Measurements from ENCODE around the gene BBS9. TPM values are rescaled to one million over a fixed set of nuclear protein-coding genes. Genes with fewer than 3 reads are reported as not detected.
A peak's percentile ranks its signal among the peaks of the same experiment; 100 is the strongest.

Gene BBS9
- total and polyA plus RNA-seq, 9 of the 15 experiments (the other 6 are each of a cell fraction or from before 2014, with no cell fraction given) = 0.77 to 3.3 (median 2.4) TPM

DNA sequence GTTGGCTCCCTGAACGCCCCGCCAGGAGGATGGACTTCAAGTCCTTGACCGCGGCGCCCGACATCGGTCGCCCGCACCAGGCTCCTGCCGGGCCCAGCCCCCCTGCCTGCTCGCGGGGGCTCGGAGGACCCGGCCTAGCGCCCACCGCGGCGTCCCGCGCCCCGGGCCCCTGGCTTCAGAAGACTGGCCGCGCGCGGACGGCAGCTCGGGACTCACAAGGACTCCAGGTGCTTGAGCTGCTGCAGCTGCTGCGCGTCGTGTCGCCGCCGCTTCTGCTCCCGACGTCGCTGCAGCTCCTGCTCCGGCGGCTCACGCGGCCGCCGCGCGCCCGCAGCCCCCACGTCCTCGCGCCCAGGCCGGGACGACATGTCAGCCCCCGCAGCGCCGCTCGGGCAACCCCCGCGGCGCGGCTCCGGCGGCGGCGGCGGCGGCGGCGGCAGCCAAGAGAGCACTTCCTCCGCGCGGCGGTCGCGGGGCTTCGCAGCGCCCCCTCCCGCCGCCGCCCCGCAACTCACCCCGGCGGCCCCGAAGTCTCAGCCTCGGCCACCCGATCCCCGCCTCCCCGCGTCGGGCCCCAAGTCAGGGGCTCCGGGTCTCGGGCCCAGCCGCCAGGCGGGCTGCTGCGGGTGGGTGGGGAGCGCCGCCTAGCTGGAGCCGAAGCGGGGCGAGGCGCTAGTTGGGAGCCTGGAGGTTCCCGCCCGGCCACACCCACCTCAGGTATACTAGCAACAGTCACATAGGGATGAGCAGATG lies 20.2 kb upstream of the BBS9 start, which contains the start of gene RP9 (continued):
- no peak for TF ChIP-seq ZKSCAN1 (IDR thresholded peaks at IDR 0.05; ENCODE audit: low read depth, low read length)
- no peak for TF ChIP-seq ZNF263 (CRISPR knock-in tag; IDR thresholded peaks at IDR 0.05; ENCODE audit: borderline replicate concordance)
- TF ChIP-seq, protein P1, sequence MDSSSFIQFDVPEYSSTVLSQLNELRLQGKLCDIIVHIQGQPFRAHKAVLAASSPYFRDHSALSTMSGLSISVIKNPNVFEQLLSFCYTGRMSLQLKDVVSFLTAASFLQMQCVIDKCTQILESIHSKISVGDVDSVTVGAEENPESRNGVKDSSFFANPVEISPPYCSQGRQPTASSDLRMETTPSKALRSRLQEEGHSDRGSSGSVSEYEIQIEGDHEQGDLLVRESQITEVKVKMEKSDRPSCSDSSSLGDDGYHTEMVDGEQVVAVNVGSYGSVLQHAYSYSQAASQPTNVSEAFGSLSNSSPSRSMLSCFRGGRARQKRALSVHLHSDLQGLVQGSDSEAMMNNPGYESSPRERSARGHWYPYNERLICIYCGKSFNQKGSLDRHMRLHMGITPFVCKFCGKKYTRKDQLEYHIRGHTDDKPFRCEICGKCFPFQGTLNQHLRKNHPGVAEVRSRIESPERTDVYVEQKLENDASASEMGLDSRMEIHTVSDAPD (CRISPR knock-in tag; IDR thresholded peaks at IDR 0.05) = no peak
- TF ChIP-seq ZNF224 (CRISPR knock-in tag; IDR thresholded peaks at IDR 0.05) = no peak
- peak; percentile 54; the same call in 1 of the 2 replicates for TF ChIP-seq ZNF197 (CRISPR knock-in tag; IDR thresholded peaks at IDR 0.05; ENCODE audit: low read depth)
- TF ChIP-seq OTX1 (CRISPR knock-in tag; IDR thresholded peaks at IDR 0.05) = no peak
- TF ChIP-seq KLF16 (IDR thresholded peaks at IDR 0.05) = no peak
- no peak for TF ChIP-seq CHAMP1 (IDR thresholded peaks at IDR 0.05)
- no peak for TF ChIP-seq HOXB6 (CRISPR knock-in tag; IDR thresholded peaks at IDR 0.05; ENCODE audit: borderline replicate concordance)
- TF ChIP-seq, protein P2, sequence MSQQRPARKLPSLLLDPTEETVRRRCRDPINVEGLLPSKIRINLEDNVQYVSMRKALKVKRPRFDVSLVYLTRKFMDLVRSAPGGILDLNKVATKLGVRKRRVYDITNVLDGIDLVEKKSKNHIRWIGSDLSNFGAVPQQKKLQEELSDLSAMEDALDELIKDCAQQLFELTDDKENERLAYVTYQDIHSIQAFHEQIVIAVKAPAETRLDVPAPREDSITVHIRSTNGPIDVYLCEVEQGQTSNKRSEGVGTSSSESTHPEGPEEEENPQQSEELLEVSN (IDR thresholded peaks at IDR 0.05; ENCODE audit: borderline replicate concordance in 1 of 2, extremely low read depth in 1 of 2, insufficient read depth in 1 of 2, insufficient read length in 1 of 2, low read depth in 1 of 2, low read length in 1 of 2, poor library complexity in 1 of 2, severe bottlenecking in 1 of 2) = peak; percentile 48 to 87
- peak in 1 of 2 experiments; percentile 97; a peak in 2 of 4 replicates for TF ChIP-seq ZNF639 (CRISPR knock-in tag; conservative IDR thresholded peaks at IDR 0.05 in 1 of 2, IDR thresholded peaks at IDR 0.05 in 1 of 2)
- TF ChIP-seq NFIC (IDR thresholded peaks at IDR 0.05) = 0 out of 2 replicates have a peak, but pooled peaks have one; percentile 28
- TF ChIP-seq, protein P3, sequence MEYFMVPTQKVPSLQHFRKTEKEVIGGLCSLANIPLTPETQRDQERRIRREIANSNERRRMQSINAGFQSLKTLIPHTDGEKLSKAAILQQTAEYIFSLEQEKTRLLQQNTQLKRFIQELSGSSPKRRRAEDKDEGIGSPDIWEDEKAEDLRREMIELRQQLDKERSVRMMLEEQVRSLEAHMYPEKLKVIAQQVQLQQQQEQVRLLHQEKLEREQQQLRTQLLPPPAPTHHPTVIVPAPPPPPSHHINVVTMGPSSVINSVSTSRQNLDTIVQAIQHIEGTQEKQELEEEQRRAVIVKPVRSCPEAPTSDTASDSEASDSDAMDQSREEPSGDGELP (CRISPR knock-in tag; IDR thresholded peaks at IDR 0.05; ENCODE audit: borderline replicate concordance) = peak; percentile 11; the same call in 1 of the 2 replicates
- TF ChIP-seq ETV1 (tag; conservative IDR thresholded peaks at IDR 0.05; ENCODE audit: low read depth) = no peak

Measured in K562 (cell line).